Endothelial cell of umbilical vein (primary cell): ENCODE results near the gene SDF4. TPM values are rescaled to one million over a fixed set of nuclear protein-coding genes. Genes with fewer than 3 reads are reported as not detected.

Source experiments
- BruUV-seq: library from RNA; stranded (reverse); fragments of 400-500 nt; replicated peaks from 2 replicates; lab custom pipeline; 2021; lab: Mats Ljungman, UMichigan
- CTCF ChIA-PET: fragments of 300-600, 350-600 bp; sonication (Branson Sonifier 250); formaldehyde crosslinking; loops from one replicate; lab custom pipeline; 2021; ENCODE audit warnings: antibody characterized with exemption, inconsistent platforms; lab: Charles Lee
- POLR2A ChIA-PET: fragments of 300-600, 350-600 bp; sonication (Branson Sonifier 250); formaldehyde crosslinking; loops from one replicate; lab custom pipeline; 2021; ENCODE audit warnings: antibody characterized with exemption, inconsistent platforms; lab: Charles Lee
- DNase-seq: peaks from one replicate; pipeline ENCODE4 v3.0.0-alpha.2; 2011; ENCODE audit warnings: low read depth, low spot score
- FAIRE-seq: peaks from 2 replicates; lab custom pipeline; 2011; peaks lifted over from hg19 to GRCh38; lab: Jason Lieb, UNC
- H2AFZ ChIP-seq: 2 replicates; pipeline ENCODE4 v1.6.0; 2012; ENCODE audit warnings: low read depth, low read length, control low read depth, inconsistent platforms
- H3K27ac ChIP-seq: 2 replicates; pipeline ENCODE4 v1.5.1; 2011; ENCODE audit warnings: low read depth, mild to moderate bottlenecking, control low read depth, low read length, moderate library complexity; ENCODE audit not compliant: insufficient read depth
- H3K27me3 ChIP-seq, 2 experiments: 2 replicates each; pipeline versions ENCODE4 v1.6.0 to v1.6.1; 2011; ENCODE audit warnings: low read length in 2 of 2, mixed read lengths in 1 of 2; ENCODE audit not compliant: control insufficient read depth in 2 of 2, insufficient read depth in 2 of 2
- H3K36me3 ChIP-seq, 2 experiments: 2 replicates in 1 of 2; 3 replicates in 1 of 2; pipeline ENCODE4 v1.5.1; 2011; ENCODE audit warnings: low read length in 2 of 2, mild to moderate bottlenecking in 1 of 2, moderate library complexity in 1 of 2; ENCODE audit not compliant: control insufficient read depth in 2 of 2, insufficient read depth in 2 of 2; ENCODE audit errors: extremely low read depth in 1 of 2
- H3K4me1 ChIP-seq: 3 replicates; pipeline ENCODE4 v1.5.1; 2011; ENCODE audit warnings: mild to moderate bottlenecking, low read length; ENCODE audit not compliant: control insufficient read depth, insufficient read depth; ENCODE audit errors: extremely low read depth
- H3K4me2 ChIP-seq: 2 replicates; pipeline ENCODE4 v1.6.1; 2011; ENCODE audit warnings: low read length, control low read depth, mixed read lengths; ENCODE audit not compliant: insufficient read depth
- H3K4me3 ChIP-seq, 3 experiments: fragments of 200-600 bp in 1 of 3; sonication (generic), shearing (Covaris generic) in 1 of 3; replicated peaks in 1 of 3; 2 replicates each; pipeline ENCODE4 v1.5.1; 2011 to 2016; ENCODE audit warnings: control low read depth in 3 of 3, low read length in 3 of 3, mild to moderate bottlenecking in 2 of 3, inconsistent platforms in 1 of 3, low read depth in 1 of 3, moderate library complexity in 1 of 3; ENCODE audit not compliant: insufficient read depth in 1 of 3
- H3K79me2 ChIP-seq: 2 replicates; pipeline ENCODE4 v1.6.0; 2012; ENCODE audit warnings: low read length, inconsistent platforms; ENCODE audit not compliant: control insufficient read depth, insufficient read depth
- H3K9ac ChIP-seq: replicated peaks from 2 replicates; pipeline ENCODE3; 2011; ENCODE audit warnings: low read length, control low read depth; ENCODE audit not compliant: insufficient read depth; ENCODE audit errors: extremely low read depth
- H3K9me1 ChIP-seq: replicated peaks from 3 replicates; pipeline ENCODE4 v1.6.0; 2011; ENCODE audit warnings: mild to moderate bottlenecking, low read length; ENCODE audit not compliant: control insufficient read depth, insufficient read depth; ENCODE audit errors: extremely low read depth
- H3K9me3 ChIP-seq: replicated peaks from 2 replicates; pipeline ENCODE4 v1.5.1; 2012; ENCODE audit warnings: low read length, inconsistent platforms; ENCODE audit not compliant: control insufficient read depth, insufficient read depth
- H4K20me1 ChIP-seq: replicated peaks from 2 replicates; pipeline ENCODE3; 2011; ENCODE audit warnings: mild to moderate bottlenecking, low read length; ENCODE audit not compliant: control insufficient read depth, insufficient read depth; ENCODE audit errors: extremely low read depth
- EZH2 ChIP-seq: IDR thresholded peaks from 2 replicates; pipeline ENCODE4 v1.6.1; 2012; ENCODE audit warnings: borderline replicate concordance, low read depth, mild to moderate bottlenecking, moderate library complexity, low read length, inconsistent platforms; ENCODE audit not compliant: severe bottlenecking
- FOS ChIP-seq: IDR thresholded peaks from 2 replicates; pipeline ENCODE4 v1.6.1; 2011; ENCODE audit warnings: mild to moderate bottlenecking, low read length, moderate library complexity, borderline replicate concordance; ENCODE audit not compliant: insufficient read depth
- GATA2 ChIP-seq: IDR thresholded peaks from 2 replicates; pipeline ENCODE4 v1.7.0; 2011; ENCODE audit warnings: low read depth, mild to moderate bottlenecking, moderate library complexity, mixed read lengths, low read length; ENCODE audit not compliant: insufficient read length, insufficient read depth
- JUN ChIP-seq: IDR thresholded peaks from 2 replicates; pipeline ENCODE4 v1.6.1; 2011; ENCODE audit warnings: borderline replicate concordance, low read depth; ENCODE audit not compliant: insufficient read length, insufficient read depth
- MYC ChIP-seq: IDR thresholded peaks from one replicate; pipeline ENCODE4 v1.6.1; 2011; ENCODE audit warnings: mild to moderate bottlenecking, low read depth, low read length
- POLR2A ChIP-seq: IDR thresholded peaks from 2 replicates; pipeline ENCODE4 v1.6.1; 2012; ENCODE audit warnings: low read depth, mild to moderate bottlenecking, control low read depth, low read length
- POLR2AphosphoS5 ChIP-seq: IDR thresholded peaks from 2 replicates; pipeline ENCODE4 v1.6.1; 2012; ENCODE audit warnings: low read depth, mild to moderate bottlenecking, control low read depth, low read length, moderate library complexity; ENCODE audit not compliant: insufficient read depth
- dilution Hi-C: fragments of 300-500 bp; cut with MboI; formaldehyde crosslinking; loops from one replicate; pipeline ENCODE4 v1.15.0; 2019; ENCODE audit warnings: low sequenced_read_pairs; ENCODE audit not compliant: extremely low pct_ligation_motif_present
- intact Hi-C: fragments of 100-400 bp; cut with micrococcal nuclease; formaldehyde crosslinking; loops from one replicate; pipeline ENCODE4 v1.10.0; 2022
- polyA plus RNA-seq, 4 experiments: library from polyadenylated mRNA; depleted of rRNA in 3 of 4; stranded (reverse) in 3 of 4; unstranded in 1 of 4; fragments of >200 nt; gene quantifications; 2 replicates each; pipeline versions ENCODE4 v1.2.1 to v1.2.3, GENCODE V29; 2011 to 2012; ENCODE audit warnings: missing spikeins in 1 of 4
- total RNA-seq: library from RNA; stranded (reverse); gene quantifications from 2 replicates; pipeline ENCODE4 v1.2.3, GENCODE V29; 2021
- TF ChIP-seq, protein P1 (sequence below), 2 donors: IDR thresholded peaks; 1 replicate in 1 of 2; 2 replicates in 1 of 2; pipeline ENCODE4 v1.5.1; 2011; ENCODE audit warnings: low read length in 2 of 2, mild to moderate bottlenecking in 2 of 2, moderate library complexity in 2 of 2, control low read depth in 1 of 2, inconsistent platforms in 1 of 2, low read depth in 1 of 2; ENCODE audit not compliant: insufficient read depth in 1 of 2; ENCODE audit errors: extremely low read depth in 1 of 2
- TF ChIP-seq, protein P2 (sequence below): IDR thresholded peaks from 2 replicates; pipeline ENCODE4 v1.6.1; 2011; ENCODE audit not compliant: insufficient read depth, insufficient read length

SDF4 gene
- total and polyA plus RNA-seq, 2 donors (not counting 3 experiments of a cell fraction or from before 2014, with no cell fraction given): 175 to 185 TPM

DNA sequence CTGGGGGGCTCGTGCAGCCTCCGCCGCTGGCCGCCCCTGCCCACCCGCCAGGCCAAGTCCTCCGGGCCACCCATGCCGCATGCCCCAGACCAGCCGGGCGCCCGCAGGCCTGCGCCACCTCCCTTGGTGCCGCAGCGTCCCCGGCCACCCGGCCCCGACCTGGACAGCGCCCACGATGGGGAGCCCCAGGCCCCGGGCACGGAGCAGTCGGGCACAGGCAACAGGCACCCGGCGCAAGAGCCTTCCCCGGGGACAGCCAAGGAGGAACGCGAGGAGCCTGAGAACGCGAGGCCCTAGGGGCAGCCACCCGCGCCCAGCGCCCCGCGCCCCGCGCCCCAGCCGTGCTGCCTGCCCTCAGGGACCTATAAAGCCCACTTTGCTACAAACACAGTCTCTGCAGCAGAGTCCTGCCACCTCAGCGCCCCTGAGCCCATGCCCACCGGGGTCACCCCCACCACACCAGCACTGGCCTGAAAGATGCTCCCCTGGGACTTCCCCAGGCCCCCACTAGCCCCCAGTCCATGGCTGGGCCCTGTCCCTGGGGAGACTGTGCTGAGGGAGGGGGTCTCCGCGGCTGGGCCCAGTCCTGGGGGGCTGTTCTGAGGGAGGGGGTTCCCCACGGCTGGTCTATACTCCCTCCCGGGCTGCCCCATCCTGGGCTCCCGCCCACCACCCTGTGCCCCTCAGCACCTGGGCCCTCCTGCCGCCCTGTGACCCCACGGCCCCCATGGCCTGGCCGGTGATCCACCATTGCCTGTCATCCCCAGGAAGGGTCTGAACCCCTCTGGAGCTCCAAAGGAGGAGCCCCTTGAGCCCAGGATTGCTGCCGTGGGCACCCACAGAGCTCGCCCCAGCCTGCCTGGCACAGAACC is 34.0 kb downstream of the SDF4 start:
- no peaks in the 10 kb centered on the region for H3K36me3 ChIP-seq
- BruUV-seq: no TSS peak
- H3K4me2 ChIP-seq: no peak overlapping the region
- POLR2A ChIA-PET: no interaction called here
- H3K79me2 ChIP-seq: no peaks in the 10 kb centered on the region
- H4K20me1 ChIP-seq: no peaks in the 10 kb centered on the region
- no peaks in the 10 kb centered on the region for H3K9me1 ChIP-seq
- no peak overlapping the region for H2AFZ ChIP-seq
- no peak overlapping the region for H3K9ac ChIP-seq
- no peak overlapping the region for H3K27ac ChIP-seq
- DNase-seq (no peak), FAIRE-seq (no peak)
- no peaks in the 10 kb centered on the region for H3K4me1 ChIP-seq
- H3K9me3 ChIP-seq: no peaks in the 10 kb centered on the region
- H3K4me3 ChIP-seq: no peak overlapping the region
- dilution Hi-C loops: no loop called here
- intact Hi-C loops: no loop called here
- H3K27me3 ChIP-seq: peaks cover 0 to 1% of the 10 kb centered on the region in 2 experiments
- CTCF ChIA-PET: no interaction called here
- no peak for TF ChIP-seq JUN
- no peak for TF ChIP-seq POLR2A
- no peak for TF ChIP-seq GATA2
- TF ChIP-seq EZH2: no peak
- TF ChIP-seq, protein P1, sequence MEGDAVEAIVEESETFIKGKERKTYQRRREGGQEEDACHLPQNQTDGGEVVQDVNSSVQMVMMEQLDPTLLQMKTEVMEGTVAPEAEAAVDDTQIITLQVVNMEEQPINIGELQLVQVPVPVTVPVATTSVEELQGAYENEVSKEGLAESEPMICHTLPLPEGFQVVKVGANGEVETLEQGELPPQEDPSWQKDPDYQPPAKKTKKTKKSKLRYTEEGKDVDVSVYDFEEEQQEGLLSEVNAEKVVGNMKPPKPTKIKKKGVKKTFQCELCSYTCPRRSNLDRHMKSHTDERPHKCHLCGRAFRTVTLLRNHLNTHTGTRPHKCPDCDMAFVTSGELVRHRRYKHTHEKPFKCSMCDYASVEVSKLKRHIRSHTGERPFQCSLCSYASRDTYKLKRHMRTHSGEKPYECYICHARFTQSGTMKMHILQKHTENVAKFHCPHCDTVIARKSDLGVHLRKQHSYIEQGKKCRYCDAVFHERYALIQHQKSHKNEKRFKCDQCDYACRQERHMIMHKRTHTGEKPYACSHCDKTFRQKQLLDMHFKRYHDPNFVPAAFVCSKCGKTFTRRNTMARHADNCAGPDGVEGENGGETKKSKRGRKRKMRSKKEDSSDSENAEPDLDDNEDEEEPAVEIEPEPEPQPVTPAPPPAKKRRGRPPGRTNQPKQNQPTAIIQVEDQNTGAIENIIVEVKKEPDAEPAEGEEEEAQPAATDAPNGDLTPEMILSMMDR (IDR thresholded peaks at IDR 0.05; ENCODE audit: extremely low read depth in 1 of 2, insufficient read depth in 1 of 2, low read depth in 1 of 2, low read length in 2 of 2): no peak

DNA sequence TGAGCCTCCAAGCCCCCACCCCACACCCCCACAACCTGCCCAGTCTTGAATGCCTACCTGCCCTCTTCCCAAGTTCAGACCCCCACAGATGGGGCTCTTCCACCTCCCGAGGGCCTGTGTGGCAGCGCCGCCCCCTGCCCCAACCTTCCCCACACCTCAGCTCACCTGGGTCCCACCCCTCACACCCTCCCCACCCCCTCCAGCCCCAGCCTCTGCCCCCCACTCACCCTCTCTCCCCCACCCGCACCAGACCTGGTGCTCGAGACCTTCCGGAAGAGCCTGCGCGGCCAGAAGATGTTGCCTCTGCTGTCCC is 34.7 kb downstream of the SDF4 start:
- no peak for FAIRE-seq
- no peaks in the 10 kb centered on the region for H3K4me1 ChIP-seq
- no peaks in the 10 kb centered on the region for H3K79me2 ChIP-seq
- ChIA-PET POLR2A (no interaction called here), CTCF (no interaction called here)
- no peaks in the 10 kb centered on the region for H3K9me1 ChIP-seq
- no peaks in the 10 kb centered on the region for H4K20me1 ChIP-seq
- TF ChIP-seq, protein P2, sequence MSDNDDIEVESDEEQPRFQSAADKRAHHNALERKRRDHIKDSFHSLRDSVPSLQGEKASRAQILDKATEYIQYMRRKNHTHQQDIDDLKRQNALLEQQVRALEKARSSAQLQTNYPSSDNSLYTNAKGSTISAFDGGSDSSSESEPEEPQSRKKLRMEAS: no peak
- TF ChIP-seq POLR2A (no peak), GATA2 (no peak), POLR2AphosphoS5 (no peak), EZH2 (no peak), MYC (no peak), JUN (no peak), FOS (no peak)
- TF ChIP-seq, protein P1 (IDR thresholded peaks at IDR 0.05; ENCODE audit: extremely low read depth in 1 of 2, insufficient read depth in 1 of 2, low read depth in 1 of 2, low read length in 2 of 2): no peak
- no peak overlapping the region for H3K27ac ChIP-seq
- H3K27me3 ChIP-seq: peaks cover 0 to 1% of the 10 kb centered on the region in 2 experiments
- H3K9ac ChIP-seq: no peak overlapping the region
- no peak overlapping the region for H3K4me2 ChIP-seq
- H3K4me3 ChIP-seq: no peak overlapping the region
- no peak for DNase-seq
- no TSS peak for BruUV-seq
- H2AFZ ChIP-seq: no peak overlapping the region
- intact Hi-C loops (no loop called here), dilution Hi-C loops (no loop called here)
- H3K36me3 ChIP-seq: no peaks in the 10 kb centered on the region
- no peaks in the 10 kb centered on the region for H3K9me3 ChIP-seq
